Ishikawa (cell line): ENCODE data around the gene CHRD.

Experiments used
- CEBPB ChIP-seq: IDR thresholded peaks from 2 replicates; pipeline ENCODE4 v1.6.1; 2012
- CREB1 ChIP-seq: IDR thresholded peaks from 2 replicates; pipeline ENCODE4 v1.6.1; 2012; ENCODE audit warnings: low read depth
- EGR1 ChIP-seq: IDR thresholded peaks from 2 replicates; pipeline ENCODE4 v1.6.1; 2012
- EP300 ChIP-seq: IDR thresholded peaks from 2 replicates; pipeline ENCODE4 v1.6.1; 2012; ENCODE audit warnings: borderline replicate concordance
- FOXM1 ChIP-seq: IDR thresholded peaks from 2 replicates; pipeline ENCODE4 v1.6.1; 2012; ENCODE audit warnings: low read depth, borderline replicate concordance
- MAX ChIP-seq: IDR thresholded peaks from 2 replicates; pipeline ENCODE4 v1.6.1; 2012
- NFIC ChIP-seq: IDR thresholded peaks from 2 replicates; pipeline ENCODE4 v1.6.1; 2012
- RAD21 ChIP-seq: IDR thresholded peaks from 2 replicates; pipeline ENCODE4 v1.6.1; 2012; ENCODE audit warnings: low read depth
- REST ChIP-seq: IDR thresholded peaks from 2 replicates; pipeline ENCODE4 v1.6.1; 2012; ENCODE audit warnings: low read depth, mild to moderate bottlenecking
- TAF1 ChIP-seq: IDR thresholded peaks from 2 replicates; pipeline ENCODE4 v1.6.1; 2012; ENCODE audit warnings: low read depth, mild to moderate bottlenecking
- TCF12 ChIP-seq: IDR thresholded peaks from 2 replicates; pipeline ENCODE4 v1.6.1; 2012; ENCODE audit warnings: low read depth
- TEAD4 ChIP-seq: IDR thresholded peaks from 2 replicates; pipeline ENCODE4 v1.6.1; 2012
- USF1 ChIP-seq: IDR thresholded peaks from 2 replicates; pipeline ENCODE4 v1.6.1; 2012
- YY1 ChIP-seq: IDR thresholded peaks from 2 replicates; pipeline ENCODE4 v1.6.1; 2012; ENCODE audit warnings: low read depth
- ZBTB7A ChIP-seq: IDR thresholded peaks from 2 replicates; pipeline ENCODE4 v1.6.1; 2012; ENCODE audit warnings: low read depth

The CHRD gene

GRCh38 chr3:184384342-184384741 is 4.5 kb downstream of the CHRD start:
- TF ChIP-seq REST (no peak), RAD21 (no peak), FOXM1 (no peak)

- TF ChIP-seq ZBTB7A (no peak), EGR1 (no peak), MAX (no peak), YY1 (no peak), REST (no peak), TAF1 (no peak), RAD21 (no peak), FOXM1 (no peak), USF1 (no peak), CREB1 (no peak), CEBPB (no peak), TCF12 (no peak), NFIC (no peak), EP300 (no peak), TEAD4 (no peak)
Observed at GRCh38 chr3:184384856-184385422, 5.1 kb downstream of the CHRD start.

- TF ChIP-seq ZBTB7A: peak; percentile 26; the same call in 1 of the 2 replicates
- TF ChIP-seq CEBPB: no peak
Observed at GRCh38 chr3:184386047-184386806, 6.4 kb downstream of the CHRD start.

GRCh38 chr3:184387174-184387714 is 7.4 kb downstream of the CHRD start:
- TF ChIP-seq EP300 (no peak), USF1 (no peak)

- no peak for TF ChIP-seq EP300
- no peak for TF ChIP-seq TCF12
- TF ChIP-seq ZBTB7A: no peak
- TF ChIP-seq CREB1: no peak
- no peak for TF ChIP-seq NFIC
- no peak for TF ChIP-seq TAF1
- TF ChIP-seq CEBPB: no peak
- no peak for TF ChIP-seq MAX
Observed at GRCh38 chr3:184388164-184388935, 8.5 kb downstream of the CHRD start.

GRCh38 chr3:184388936-184389230 is 9.0 kb downstream of the CHRD start:
- no peak for TF ChIP-seq MAX
- no peak for TF ChIP-seq EGR1
- TF ChIP-seq USF1: no peak
- no peak for TF ChIP-seq NFIC
- TF ChIP-seq REST: no peak
- TF ChIP-seq ZBTB7A: no peak
- no peak for TF ChIP-seq EP300
- TF ChIP-seq TCF12: no peak
- TF ChIP-seq TAF1: no peak
- no peak for TF ChIP-seq TEAD4
- TF ChIP-seq RAD21: no peak
- TF ChIP-seq CEBPB: no peak
- TF ChIP-seq FOXM1: no peak
- TF ChIP-seq CREB1: no peak
- TF ChIP-seq YY1: no peak
